HG03025 (cell line): ENCODE measurements around the gene TMEM43.

Experiments used
- ATAC-seq: cut with Tn5 transposase; IDR thresholded peaks from one replicate; pipeline ENCODE4 v1.9.1; 2021; ENCODE audit warnings: mild to moderate bottlenecking, moderate library complexity; ENCODE audit not compliant: unreplicated experiment, low FRiP score

TMEM43 gene

GRCh38 chr3:14148041-14148985, 23.5 kb downstream of the TMEM43 start:
- no peak for ATAC-seq

GRCh38 chr3:14150078-14150477, 25.2 kb downstream of the TMEM43 start:
- ATAC-seq = no peak

- ATAC-seq = no peak
Measured at GRCh38 chr3:14150491-14151230, 25.8 kb downstream of the TMEM43 start.

- ATAC-seq = no peak
Measured at GRCh38 chr3:14151471-14152083, 26.7 kb downstream of the TMEM43 start.

- no peak for ATAC-seq
Measured at GRCh38 chr3:14152233-14152962, 27.5 kb downstream of the TMEM43 start.

GRCh38 chr3:14152963-14153355, 28.1 kb downstream of the TMEM43 start:
- no peak for ATAC-seq

- no peak for ATAC-seq
Measured at GRCh38 chr3:14153663-14154062, 28.8 kb downstream of the TMEM43 start.

GRCh38 chr3:14154276-14154675, 29.4 kb downstream of the TMEM43 start:
- ATAC-seq = no peak

GRCh38 chr3:14154895-14155440, 30.1 kb downstream of the TMEM43 start:
- ATAC-seq = no peak

GRCh38 chr3:14156201-14156600, 31.3 kb downstream of the TMEM43 start:
- no peak for ATAC-seq

- no peak for ATAC-seq
Measured at GRCh38 chr3:14156843-14157561, 32.1 kb downstream of the TMEM43 start.

GRCh38 chr3:14157951-14158350, 33.1 kb downstream of the TMEM43 start:
- no peak for ATAC-seq

GRCh38 chr3:14158370-14158769, 33.5 kb downstream of the TMEM43 start:
- no peak for ATAC-seq

GRCh38 chr3:14159426-14159825, 34.6 kb downstream of the TMEM43 start:
- ATAC-seq = no peak

- no peak for ATAC-seq
Measured at GRCh38 chr3:14161282-14161681, 36.4 kb downstream of the TMEM43 start.

- ATAC-seq = no peak
Measured at GRCh38 chr3:14162178-14162577, 37.3 kb downstream of the TMEM43 start.

- ATAC-seq = no peak
Measured at GRCh38 chr3:14166877-14167603, 42.2 kb downstream of the TMEM43 start.

GRCh38 chr3:14169435-14169834, 44.6 kb downstream of the TMEM43 start:
- ATAC-seq = no peak

- no peak for ATAC-seq
Measured at GRCh38 chr3:14169871-14170270, 45.0 kb downstream of the TMEM43 start.
